Renal pelvis (tissue), 4 donors: Measurements from ENCODE around the gene ZNF346. TPM values are rescaled to one million over a fixed set of nuclear protein-coding genes. Genes with fewer than 3 reads are reported as not detected.

Source experiments
- DNase-seq: peaks from one replicate; pipeline ENCODE4 v3.0.0-alpha.2; 2013
- polyA plus RNA-seq, 3 donors: library from polyadenylated mRNA; unstranded; fragments of 120-200 nt; gene quantifications; one replicate each; pipeline ENCODE4 v1.2.1, GENCODE V29; 2013; ENCODE audit not compliant: insufficient read length in 3 of 3

Gene ZNF346
- polyA plus RNA-seq, 3 donors, result 21.6 to 33.2 (median 27.5) TPM

DNA sequence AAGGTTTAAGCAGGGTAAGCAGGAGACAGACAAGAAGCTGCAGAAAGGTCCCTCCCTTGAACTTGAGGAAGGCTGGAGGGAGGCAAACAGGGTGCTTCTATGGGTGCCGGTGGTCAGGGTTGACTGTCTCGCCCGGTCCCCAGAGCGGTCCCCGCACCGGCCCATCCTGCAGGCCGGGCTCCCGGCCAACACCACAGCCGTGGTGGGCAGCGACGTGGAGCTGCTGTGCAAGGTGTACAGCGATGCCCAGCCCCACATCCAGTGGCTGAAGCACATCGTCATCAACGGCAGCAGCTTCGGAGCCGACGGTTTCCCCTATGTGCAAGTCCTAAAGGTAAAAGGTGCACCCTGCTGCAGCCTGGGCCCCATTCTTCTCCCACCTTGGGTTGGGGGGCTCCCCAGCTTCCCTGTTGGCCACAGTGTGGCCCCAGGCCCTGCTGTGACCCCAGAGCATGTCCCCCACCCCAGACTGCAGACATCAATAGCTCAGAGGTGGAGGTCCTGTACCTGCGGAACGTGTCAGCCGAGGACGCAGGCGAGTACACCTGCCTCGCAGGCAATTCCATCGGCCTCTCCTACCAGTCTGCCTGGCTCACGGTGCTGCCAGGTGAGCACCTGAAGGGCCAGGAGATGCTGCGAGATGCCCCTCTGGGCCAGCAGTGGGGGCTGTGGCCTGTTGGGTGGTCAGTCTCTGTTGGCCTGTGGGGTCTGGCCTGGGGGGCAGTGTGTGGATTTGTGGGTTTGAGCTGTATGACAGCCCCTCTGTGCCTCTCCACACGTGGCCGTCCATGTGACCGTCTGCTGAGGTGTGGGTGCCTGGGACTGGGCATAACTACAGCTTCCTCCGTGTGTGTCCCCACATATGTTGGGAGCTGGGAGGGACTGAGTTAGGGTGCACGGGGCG lies 69.9 kb downstream of the ZNF346 start:
- no peak for DNase-seq

DNA sequence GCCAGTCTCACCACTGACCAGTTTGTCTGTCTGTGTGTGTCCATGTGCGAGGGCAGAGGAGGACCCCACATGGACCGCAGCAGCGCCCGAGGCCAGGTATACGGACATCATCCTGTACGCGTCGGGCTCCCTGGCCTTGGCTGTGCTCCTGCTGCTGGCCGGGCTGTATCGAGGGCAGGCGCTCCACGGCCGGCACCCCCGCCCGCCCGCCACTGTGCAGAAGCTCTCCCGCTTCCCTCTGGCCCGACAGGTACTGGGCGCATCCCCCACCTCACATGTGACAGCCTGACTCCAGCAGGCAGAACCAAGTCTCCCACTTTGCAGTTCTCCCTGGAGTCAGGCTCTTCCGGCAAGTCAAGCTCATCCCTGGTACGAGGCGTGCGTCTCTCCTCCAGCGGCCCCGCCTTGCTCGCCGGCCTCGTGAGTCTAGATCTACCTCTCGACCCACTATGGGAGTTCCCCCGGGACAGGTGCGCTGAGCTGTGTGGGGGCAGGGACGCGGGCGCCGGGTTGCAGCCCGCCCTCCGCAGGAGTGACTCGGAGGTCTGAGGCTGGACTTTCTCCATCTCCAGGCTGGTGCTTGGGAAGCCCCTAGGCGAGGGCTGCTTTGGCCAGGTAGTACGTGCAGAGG lies 70.7 kb downstream of the ZNF346 start:
- no peak for DNase-seq

DNA sequence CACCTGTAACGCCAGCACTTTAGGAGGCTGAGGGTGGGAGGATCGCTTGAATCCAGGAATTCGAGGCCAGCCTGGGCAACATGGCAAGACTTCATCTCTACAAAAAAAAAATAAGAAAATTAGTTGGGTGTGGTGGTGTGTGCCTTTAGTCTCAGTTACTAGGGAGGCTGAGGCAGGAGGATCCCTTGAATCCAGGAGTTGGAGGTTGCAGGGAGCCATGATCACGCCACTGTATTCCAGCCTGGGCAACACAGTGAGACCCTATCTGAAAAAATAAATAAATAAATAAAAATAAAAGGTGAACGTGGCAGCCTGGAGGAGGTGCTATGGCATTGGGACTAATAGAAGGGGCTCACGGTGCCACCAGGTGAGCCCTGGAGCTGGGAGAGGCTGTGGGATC lies 71.3 kb downstream of the ZNF346 start:
- no peak for DNase-seq

DNA sequence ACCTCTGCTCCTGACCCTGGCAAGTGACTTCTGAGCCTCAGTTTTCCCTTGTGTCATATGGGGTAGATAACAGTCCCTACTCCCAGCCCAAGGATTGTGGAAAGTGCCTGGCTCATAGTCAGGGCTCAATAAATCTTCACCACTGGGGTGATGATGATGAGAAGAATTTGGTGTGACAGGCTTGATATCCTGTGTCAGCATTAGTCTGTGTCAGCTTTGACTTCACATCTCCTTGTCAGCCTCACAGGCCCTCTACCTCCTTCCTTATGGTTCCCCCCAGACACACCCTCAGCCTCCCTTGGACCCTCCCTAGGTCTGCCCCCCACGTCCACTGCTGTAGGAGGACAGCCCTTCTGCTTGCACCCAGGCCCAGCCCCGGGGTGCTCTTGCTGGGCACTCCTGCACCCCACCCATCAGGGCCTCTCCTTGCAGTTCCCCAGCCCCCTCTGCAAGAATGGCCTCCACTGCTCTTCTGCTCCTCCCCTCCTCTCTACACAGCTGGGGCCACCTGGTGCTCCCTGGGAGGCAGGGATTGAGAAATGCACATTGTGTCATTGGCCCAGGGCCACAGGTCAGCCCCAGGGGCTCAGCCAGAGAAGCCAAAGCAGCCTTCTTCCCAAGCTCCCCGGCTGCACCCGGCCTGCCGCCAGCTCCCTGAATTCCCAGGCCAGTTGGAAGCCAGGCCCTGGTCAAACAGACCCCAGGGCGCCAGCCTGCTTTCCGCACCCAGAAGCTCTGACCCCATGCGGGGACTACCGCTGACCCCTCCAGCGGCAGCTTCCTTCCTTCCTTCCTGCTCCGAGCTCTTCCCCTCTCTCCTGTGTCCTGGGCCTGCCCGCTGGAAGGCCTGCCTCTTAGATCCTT lies 72.0 kb downstream of the ZNF346 start:
- peak; percentile 77 for DNase-seq

DNA sequence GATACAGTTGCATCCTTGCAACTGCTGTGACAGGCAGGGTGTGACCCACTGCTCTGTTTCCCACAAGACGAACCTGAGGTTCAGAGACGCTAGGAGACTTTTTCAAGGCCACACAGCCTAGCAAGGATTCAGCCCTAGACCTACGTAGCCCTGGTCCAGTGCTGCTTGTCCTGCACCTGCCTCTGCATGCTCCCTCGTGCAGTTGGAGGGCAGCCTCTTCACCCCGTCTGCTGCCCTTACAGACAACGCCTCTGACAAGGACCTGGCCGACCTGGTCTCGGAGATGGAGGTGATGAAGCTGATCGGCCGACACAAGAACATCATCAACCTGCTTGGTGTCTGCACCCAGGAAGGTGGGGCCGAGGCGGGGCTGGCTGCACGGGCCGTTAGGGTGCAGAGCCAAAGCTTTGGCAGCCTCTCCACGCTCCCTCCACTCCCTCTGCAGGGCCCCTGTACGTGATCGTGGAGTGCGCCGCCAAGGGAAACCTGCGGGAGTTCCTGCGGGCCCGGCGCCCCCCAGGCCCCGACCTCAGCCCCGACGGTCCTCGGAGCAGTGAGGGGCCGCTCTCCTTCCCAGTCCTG lies 72.7 kb downstream of the ZNF346 start:
- DNase-seq, result no peak

DNA sequence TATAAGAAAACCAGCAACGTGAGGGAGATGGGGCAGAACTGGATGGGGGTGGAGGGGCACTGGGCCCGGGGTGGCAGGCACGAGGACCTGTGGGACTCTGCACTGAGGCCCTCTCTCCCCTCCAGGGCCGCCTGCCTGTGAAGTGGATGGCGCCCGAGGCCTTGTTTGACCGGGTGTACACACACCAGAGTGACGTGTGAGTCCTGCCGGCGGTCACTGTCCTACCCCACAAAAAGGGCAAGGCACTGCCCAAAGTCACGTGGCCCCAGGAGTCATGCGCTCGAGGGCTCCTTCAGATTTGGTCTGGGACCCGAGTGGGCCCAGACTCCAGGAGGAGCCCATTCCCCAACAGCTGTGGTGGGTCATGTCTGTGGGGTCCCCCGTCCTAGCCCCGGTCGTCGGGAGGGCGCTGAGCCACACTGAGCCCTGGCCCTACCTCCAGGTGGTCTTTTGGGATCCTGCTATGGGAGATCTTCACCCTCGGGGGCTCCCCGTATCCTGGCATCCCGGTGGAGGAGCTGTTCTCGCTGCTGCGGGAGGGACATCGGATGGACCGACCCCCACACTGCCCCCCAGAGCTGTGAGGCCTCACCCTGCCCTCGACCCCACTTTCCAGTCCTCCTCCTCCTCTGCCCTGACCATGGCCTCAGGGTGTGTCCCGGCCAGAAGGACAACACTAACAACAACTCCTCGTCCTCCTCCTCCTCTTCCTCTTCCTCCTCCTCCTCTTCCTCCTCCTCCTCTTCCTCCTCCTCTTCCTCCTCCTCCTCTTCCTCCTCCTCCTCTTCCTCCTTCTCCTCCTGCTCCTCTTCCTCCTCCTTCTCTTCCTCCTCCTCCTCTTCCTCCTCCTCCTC lies 73.9 kb downstream of the ZNF346 start:
- DNase-seq, result no peak

DNA sequence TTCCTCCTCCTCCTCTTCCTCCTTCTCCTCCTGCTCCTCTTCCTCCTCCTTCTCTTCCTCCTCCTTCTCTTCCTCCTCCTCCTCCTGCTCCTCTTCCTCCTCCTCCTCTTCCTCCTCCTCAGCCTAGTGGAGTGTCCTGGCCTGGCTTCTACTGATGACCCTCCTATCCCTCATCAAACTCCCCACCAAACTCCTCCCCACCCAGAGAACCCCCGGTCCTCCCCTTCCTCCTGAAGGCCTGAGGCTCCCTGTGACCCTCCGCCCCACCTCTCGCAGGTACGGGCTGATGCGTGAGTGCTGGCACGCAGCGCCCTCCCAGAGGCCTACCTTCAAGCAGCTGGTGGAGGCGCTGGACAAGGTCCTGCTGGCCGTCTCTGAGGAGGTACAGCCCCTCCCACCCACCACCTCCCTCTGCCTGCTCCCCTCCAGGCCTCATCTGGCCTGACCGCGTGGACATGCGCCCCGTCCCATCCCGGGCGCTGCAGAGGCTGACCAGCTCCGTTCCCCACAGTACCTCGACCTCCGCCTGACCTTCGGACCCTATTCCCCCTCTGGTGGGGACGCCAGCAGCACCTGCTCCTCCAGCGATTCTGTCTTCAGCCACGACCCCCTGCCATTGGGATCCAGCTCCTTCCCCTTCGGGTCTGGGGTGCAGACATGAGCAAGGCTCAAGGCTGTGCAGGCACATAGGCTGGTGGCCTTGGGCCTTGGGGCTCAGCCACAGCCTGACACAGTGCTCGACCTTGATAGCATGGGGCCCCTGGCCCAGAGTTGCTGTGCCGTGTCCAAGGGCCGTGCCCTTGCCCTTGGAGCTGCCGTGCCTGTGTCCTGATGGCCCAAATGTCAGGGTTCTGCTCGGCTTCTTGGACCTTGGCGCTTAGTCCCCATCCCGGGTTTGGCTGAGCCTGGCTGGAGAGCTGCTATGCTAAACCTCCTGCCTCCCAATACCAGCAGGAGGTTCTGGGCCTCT lies 74.8 kb downstream of the ZNF346 start:
- no peak for DNase-seq

DNA sequence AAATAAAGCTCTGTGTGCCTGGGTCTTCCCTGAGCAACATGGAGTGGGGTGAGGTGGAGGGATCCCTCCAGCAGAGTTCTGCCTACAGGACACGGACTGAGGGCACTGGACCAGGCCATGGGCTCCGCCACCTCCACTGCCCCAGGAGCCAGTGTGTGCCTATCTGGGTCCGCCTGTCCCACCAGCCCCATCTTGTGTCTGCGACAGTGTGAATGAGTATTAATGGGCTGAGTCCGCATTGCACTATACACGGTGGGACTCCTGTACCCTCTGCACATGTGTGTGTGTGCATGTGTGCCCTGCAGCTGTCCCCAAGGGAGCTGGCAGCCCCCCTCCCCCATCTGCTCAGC lies 75.6 kb downstream of the ZNF346 start:
- DNase-seq, result no peak

DNA sequence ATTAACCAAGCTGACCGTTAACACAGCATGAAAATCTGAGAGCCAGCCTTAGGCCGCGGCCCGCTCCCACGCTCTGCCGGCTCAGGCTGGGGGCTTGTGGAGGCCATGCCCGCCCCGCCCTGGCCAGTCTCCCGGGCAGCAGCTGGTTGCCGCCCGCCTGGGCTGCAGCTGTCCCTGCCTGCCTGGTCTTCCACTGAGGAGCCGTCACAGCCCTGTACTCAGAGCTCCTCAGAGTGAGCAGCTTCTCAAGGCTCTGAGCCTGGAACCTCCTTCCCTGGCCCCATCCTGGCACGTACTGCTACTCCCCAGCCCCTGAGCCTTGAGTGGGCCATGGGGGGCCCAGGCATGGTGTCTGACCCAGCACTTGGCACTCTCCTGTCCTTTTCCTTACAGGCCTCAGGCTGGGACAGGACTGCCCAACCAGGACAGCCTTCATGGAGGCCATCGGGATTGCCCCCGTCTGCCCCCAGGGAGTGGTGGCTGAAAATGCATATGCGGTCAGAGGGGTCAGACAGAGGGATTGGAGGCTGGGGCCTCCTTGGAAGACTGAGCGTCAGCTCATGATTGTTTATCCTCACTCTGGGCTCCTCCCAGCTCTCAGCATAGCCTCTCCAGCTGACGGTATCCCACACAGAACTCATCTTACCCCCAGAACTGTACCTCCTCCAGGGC lies 76.1 kb downstream of the ZNF346 start:
- DNase-seq, result peak; percentile 58

DNA sequence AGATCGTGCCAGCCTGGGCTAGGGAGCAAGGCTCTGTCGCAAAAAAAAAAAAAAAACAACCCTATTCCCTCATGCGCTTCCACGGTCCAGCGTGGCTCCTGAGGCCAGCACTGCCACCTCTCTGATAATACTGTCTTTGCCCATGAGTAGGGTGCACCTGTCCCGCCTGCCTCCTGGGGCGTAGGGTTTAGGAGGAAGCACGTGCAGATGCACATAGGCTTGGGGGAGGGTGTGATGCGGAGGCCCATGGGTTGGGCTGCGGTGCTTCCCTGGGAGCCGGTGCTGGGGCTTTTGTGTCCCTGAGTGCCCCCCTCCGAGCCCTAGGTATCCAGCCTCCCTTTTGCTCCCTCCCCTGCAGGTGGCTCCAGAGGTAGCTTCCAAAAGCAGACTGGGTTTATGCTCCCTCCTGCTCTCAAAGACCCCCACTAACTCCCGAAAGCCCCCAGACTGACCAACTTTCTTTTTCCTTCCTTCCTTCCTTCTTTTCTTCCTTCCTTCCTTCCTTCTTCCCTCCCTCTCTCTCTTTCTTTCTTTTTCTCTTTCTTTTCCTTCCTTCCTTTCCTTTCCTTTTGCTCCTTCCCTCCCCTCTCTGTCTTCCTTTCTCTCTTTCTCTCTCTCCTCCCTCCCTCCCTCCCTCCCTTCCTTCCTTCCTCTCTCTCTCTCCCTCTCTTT lies 77.1 kb downstream of the ZNF346 start:
- no peak for DNase-seq

DNA sequence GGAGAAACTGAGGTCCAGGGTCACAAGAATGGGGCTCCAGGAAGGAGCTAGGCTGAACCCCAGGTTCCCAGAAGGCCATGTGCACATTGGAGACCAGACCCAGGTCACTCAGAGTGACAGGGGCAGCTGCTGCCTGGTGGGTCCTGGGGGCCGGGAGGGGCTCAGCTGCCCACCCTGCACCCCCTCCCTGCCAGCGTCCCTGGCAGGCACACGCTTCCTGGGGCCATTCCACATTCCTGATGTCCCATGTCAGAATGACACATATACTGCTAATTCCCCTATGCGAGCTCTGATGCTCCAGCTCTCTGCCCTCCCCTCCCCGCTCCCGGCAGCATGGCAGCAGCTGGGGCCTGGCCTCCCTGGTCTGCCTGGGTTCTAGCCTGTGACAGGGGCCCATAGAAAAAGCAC lies 78.2 kb downstream of the ZNF346 start:
- DNase-seq, result no peak

DNA sequence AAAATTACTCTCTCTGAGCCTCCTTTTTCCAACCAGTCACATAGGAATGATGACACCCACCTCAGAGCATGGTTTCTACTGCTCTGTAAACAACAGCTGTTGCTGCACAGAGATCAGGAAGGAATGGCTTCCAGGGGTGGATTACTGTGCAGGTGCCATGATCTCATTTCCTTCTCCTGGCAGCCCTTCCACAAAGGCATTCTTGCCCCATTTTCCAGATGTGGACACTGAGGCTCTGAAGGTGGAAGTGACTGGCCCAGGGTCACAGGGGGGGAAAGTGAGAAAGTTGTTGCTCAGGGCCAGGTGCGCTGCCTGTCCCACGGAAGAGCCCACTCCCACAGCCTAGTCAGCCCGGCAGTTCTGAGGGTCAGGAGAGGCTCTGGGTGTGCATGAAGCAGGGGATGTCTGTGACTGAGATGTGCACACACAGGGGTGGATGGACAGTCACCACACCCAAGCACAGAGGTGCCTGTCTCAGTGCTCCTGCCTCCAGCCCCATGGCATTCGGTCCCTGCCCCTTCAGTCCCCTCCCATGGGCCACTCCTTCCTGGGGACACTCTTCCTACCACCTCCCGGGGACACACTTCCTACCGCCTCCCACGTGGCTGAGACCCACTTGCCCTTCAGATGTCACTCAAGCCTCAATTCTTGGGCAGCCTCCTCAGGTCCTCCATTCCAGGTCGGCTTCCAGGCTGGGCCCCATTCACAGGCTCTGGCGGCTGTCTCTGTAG lies 81.2 kb downstream of the ZNF346 start:
- no peak for DNase-seq

DNA sequence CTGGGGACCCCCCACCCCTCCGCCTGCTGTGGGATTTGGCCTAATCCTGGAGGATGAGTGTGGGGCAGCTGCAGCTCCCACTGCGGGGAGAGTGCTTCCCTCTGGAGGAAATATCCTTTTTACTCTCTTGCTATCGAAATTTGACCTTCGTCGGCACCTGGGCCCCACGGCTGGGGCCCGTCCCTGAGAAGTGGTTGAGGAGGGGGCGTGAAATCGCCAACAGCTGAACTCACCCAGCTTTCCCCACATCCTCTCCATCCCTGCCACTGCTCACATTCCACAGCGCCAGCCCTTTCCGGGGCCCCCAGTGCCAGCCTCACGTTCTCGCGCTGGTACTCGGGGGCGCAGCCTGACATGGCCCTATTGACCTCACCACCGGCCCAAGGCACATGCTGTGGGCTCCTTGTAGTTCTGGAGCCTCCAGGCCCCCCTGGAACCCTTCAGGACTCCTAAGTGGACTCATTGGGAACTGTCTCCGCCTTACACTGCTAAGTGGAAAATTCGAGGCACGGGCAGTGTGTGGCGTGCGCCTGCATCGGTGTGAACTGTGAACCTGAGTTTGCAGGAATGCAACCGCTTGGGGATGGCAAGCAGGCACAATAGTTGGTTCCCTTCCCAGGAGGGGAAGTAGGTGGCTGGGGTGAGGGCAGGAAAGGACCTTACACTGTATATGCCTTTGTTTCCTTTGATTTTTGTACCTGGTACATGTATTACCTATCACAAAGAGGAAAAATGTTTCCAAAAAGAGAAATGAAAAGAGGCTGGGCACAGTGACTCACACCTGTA lies 83.4 kb downstream of the ZNF346 start:
- DNase-seq, result no peak

DNA sequence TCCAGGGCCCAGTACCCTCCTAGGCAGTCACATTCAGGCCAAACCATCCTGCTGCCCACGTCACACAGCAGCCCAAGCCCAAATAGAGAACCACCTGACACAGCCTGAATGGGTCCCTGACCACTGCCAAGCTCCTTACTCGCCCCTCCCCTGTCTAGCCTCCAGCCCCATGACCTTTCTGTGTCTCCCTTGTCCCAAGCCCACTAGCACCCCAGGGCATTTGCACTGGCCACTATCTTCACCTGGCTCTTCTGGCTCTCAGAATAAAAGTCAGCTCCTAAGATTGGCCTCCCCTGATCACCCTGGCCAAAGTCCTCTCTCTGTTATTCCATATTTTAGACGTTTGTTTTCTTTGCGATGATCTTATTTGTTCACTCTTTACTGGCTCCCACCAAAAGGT lies 84.7 kb downstream of the ZNF346 start:
- no peak for DNase-seq

DNA sequence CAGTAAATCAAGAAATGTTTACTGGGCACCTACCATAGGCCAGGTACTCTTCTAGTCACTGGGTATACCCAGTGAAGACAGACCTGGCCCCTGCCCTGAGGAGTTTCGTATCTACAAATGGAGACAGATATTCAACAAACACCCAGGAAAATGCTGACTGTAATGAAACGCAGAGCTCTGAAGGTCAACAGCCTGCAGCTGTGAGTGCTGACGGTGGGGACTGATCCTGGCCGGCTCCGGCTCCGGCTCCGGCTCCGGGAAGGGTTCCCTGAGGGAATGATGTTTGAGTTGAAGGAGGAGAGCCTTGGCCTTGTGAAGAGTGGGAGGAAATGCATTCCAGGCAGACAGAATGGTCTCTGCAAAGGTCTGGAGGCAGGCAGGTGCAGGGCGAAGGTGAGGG lies 87.3 kb downstream of the ZNF346 start:
- no peak for DNase-seq

DNA sequence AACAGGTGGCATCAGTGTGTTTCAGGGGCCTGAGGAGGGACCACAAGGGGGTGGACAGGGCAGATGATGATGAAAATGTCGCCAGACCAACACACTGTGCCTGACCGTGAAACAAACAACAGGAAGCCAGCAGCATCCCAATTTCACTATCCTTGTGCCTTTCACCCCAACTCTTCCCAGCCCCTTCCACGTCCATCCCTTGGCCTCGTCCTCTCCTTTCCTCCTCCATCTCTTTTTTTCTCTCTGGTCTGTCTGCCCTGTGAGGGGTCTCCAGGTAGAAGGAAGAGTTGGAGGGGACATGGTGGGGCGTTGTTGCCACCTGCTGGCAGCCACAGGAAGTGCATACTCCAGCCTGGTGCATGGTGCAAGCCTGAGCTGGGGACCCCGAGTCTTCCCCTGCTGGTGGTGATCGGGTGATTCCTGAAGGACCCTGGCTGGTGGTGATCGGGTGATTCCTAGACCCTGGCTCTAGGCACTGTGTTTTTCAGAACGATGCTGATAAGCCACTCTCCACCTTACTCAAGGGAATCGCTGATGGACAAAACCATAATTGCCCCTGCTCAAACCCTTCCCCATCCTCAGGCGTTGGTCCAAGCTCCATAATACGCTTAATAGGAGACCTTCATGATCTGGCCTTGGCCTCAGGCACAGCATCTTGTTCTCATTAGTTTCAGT lies 89.4 kb downstream of the ZNF346 start:
- DNase-seq, result no peak
